ENCODE measurements around the gene IER5. TPM values are rescaled to one million over a fixed set of nuclear protein-coding genes. Genes with fewer than 3 reads are reported as not detected.
"Not testable (repeated sequence)": the region's sequence is repeated elsewhere in the genome, so short reads cannot be mapped to it uniquely, and the experiment has no call there.

Gene IER5
- total RNA-seq = 10 to 100 TPM; 37.2 to 38.0 TPM

GRCh38 chr1:181088079-181089016 is at the start of gene IER5:
Gene IER5 (plus strand): TSS chr1:181088700. CDS start chr1:181088903, 203 bp downstream.
- peak; percentile 97 for DNase-seq
- Mint-ChIP-seq H3K36me3 (ENCODE audit: low read depth) (peaks cover 39% of the 10 kb centered on the region), H3K4me3 (peak within 1 kb of the TSS; percentile 97), H3K27ac (peak within 1 kb of the TSS; percentile 97), H3K4me1 (ENCODE audit: low read depth) (peaks cover 53% of the 10 kb centered on the region), H3K27me3 (ENCODE audit: low read depth) (peaks cover 3% of the 10 kb centered on the region), H3K9me3 (ENCODE audit: insufficient read depth) (no peaks in the 10 kb centered on the region)
- ChIA-PET CTCF (interaction anchor here (0.8 to 19.0 kb wide), 6 partner anchors 9 to 206 kb away, joined by 3 to 395 read pairs (median 3); no protein-coding TSS in a partner anchor), POLR2A (interaction anchor here (0.6 to 4.6 kb wide), 24 partner anchors 9 to 1882 kb away, joined by 3 to 200 read pairs (median 4); partner anchors contain the start of genes MR1 and STX6)
- ATAC-seq = peak; percentile 80

GRCh38 chr1:181040284-181040865 is 48.1 kb upstream of the IER5 start:
- DNase-seq (no peak), ATAC-seq (no peak)
- ChIA-PET CTCF (interaction anchor here (0.6 to 13.3 kb wide), 3 partner anchors 19 to 102 kb away, joined by 3 to 206 read pairs (median 42); partner anchors contain the start of gene IER5), POLR2A (no interaction called here)
- Mint-ChIP-seq H3K4me3 (no peak overlapping the region), H3K4me1 (ENCODE audit: low read depth) (peaks cover 81% of the 10 kb centered on the region), H3K9me3 (ENCODE audit: insufficient read depth) (no peaks in the 10 kb centered on the region), H3K27me3 (ENCODE audit: low read depth) (no peaks in the 10 kb centered on the region), H3K27ac (no peak overlapping the region), H3K36me3 (ENCODE audit: low read depth) (peaks cover 43% of the 10 kb centered on the region)

- peak overlapping the region; percentile 69 for H3K27ac Mint-ChIP-seq
- no peaks in the 10 kb centered on the region for H3K27me3 Mint-ChIP-seq (ENCODE audit: low read depth)
- no peak for ATAC-seq
- H3K9me3 Mint-ChIP-seq (ENCODE audit: insufficient read depth) = no peaks in the 10 kb centered on the region
- H3K4me1 Mint-ChIP-seq (ENCODE audit: low read depth) = peaks cover 60% of the 10 kb centered on the region
- H3K4me3 Mint-ChIP-seq = no peak overlapping the region
- CTCF ChIA-PET = interaction anchor here (0.7 to 13.3 kb wide), 9 partner anchors 8 to 162 kb away, joined by 3 to 206 read pairs (median 3); partner anchors contain the start of gene MR1
- no peak for DNase-seq
- POLR2A ChIA-PET = interaction anchor here (0.6 to 3.6 kb wide), 9 partner anchors 10 to 449 kb away, joined by 3 to 23 read pairs (median 4); partner anchors contain the start of genes IER5 and MR1
- H3K36me3 Mint-ChIP-seq (ENCODE audit: low read depth) = peaks cover 42% of the 10 kb centered on the region
These were observed 45.2 kb upstream of the IER5 start for GRCh38 chr1:181043025-181043888.

- peaks cover 35% of the 10 kb centered on the region for H3K36me3 Mint-ChIP-seq (ENCODE audit: low read depth)
- ATAC-seq = peak; percentile 90
- peak overlapping the region; percentile 88 for H3K27ac Mint-ChIP-seq
- ChIA-PET CTCF (interaction anchor here (0.9 to 13.3 kb wide), 6 partner anchors 9 to 103 kb away, joined by 3 to 206 read pairs (median 3); no protein-coding TSS in a partner anchor), POLR2A (interaction anchor here (0.7 to 3.6 kb wide), 6 partner anchors 11 to 121 kb away, joined by 3 to 23 read pairs (median 3); partner anchors contain the start of genes IER5 and MR1)
- H3K4me1 Mint-ChIP-seq (ENCODE audit: low read depth) = peaks cover 56% of the 10 kb centered on the region
- H3K4me3 Mint-ChIP-seq = peak overlapping the region; percentile 26
- DNase-seq = peak; percentile 63
- H3K27me3 Mint-ChIP-seq (ENCODE audit: low read depth) = no peaks in the 10 kb centered on the region
- H3K9me3 Mint-ChIP-seq (ENCODE audit: insufficient read depth) = no peaks in the 10 kb centered on the region
These were observed 44.0 kb upstream of the IER5 start for GRCh38 chr1:181044449-181044966.

- CTCF ChIA-PET = interaction anchor here (1.1 kb wide), 1 partner anchor 97 kb away, joined by 3 read pairs; no protein-coding TSS in a partner anchor
- not testable (repeated sequence) for DNase-seq; H3K27me3 Mint-ChIP-seq (ENCODE audit: low read depth); H3K4me3 Mint-ChIP-seq; H3K27ac Mint-ChIP-seq; ATAC-seq; H3K9me3 Mint-ChIP-seq (ENCODE audit: insufficient read depth)
- Mint-ChIP-seq H3K36me3 (ENCODE audit: low read depth) (peaks cover 36% of the 10 kb centered on the region), H3K4me1 (ENCODE audit: low read depth) (peaks cover 46% of the 10 kb centered on the region)
- POLR2A ChIA-PET = interaction anchor here (1.2 to 3.6 kb wide), 2 partner anchors 12 to 44 kb away, joined by 3 to 23 read pairs; partner anchors contain the start of genes IER5 and MR1
These were observed 42.6 kb upstream of the IER5 start for GRCh38 chr1:181045946-181046345.

GRCh38 chr1:181049378-181049777 is 39.1 kb upstream of the IER5 start:
- H3K4me1 Mint-ChIP-seq (ENCODE audit: low read depth) = peaks cover 22% of the 10 kb centered on the region
- no peaks in the 10 kb centered on the region for H3K9me3 Mint-ChIP-seq (ENCODE audit: insufficient read depth)
- DNase-seq = no peak
- no peaks in the 10 kb centered on the region for H3K27me3 Mint-ChIP-seq (ENCODE audit: low read depth)
- ChIA-PET POLR2A (no interaction called here), CTCF (no interaction called here)
- H3K27ac Mint-ChIP-seq = no peak overlapping the region
- peaks cover 43% of the 10 kb centered on the region for H3K36me3 Mint-ChIP-seq (ENCODE audit: low read depth)
- no peak for ATAC-seq
- no peak overlapping the region for H3K4me3 Mint-ChIP-seq

GRCh38 chr1:181050922-181051321 is 37.6 kb upstream of the IER5 start:
- Mint-ChIP-seq H3K4me1 (ENCODE audit: low read depth) (peaks cover 11% of the 10 kb centered on the region), H3K27me3 (ENCODE audit: low read depth) (no peaks in the 10 kb centered on the region), H3K27ac (no peak overlapping the region), H3K36me3 (ENCODE audit: low read depth) (peaks cover 48% of the 10 kb centered on the region), H3K9me3 (ENCODE audit: insufficient read depth) (no peaks in the 10 kb centered on the region), H3K4me3 (no peak overlapping the region)
- ChIA-PET POLR2A (no interaction called here), CTCF (no interaction called here)
- ATAC-seq = no peak
- DNase-seq = no peak

- H3K27ac Mint-ChIP-seq = no peak overlapping the region
- ChIA-PET CTCF (interaction anchor here (1.3 to 2.5 kb wide), 2 partner anchors 19 to 27 kb away, joined by 4 to 13 read pairs; no protein-coding TSS in a partner anchor), POLR2A (interaction anchor here (0.9 kb wide), 1 partner anchor 33 kb away, joined by 3 read pairs; no protein-coding TSS in a partner anchor)
- DNase-seq (no peak), ATAC-seq (no peak)
- peaks cover 59% of the 10 kb centered on the region for H3K36me3 Mint-ChIP-seq (ENCODE audit: low read depth)
- no peaks in the 10 kb centered on the region for H3K27me3 Mint-ChIP-seq (ENCODE audit: low read depth)
- H3K4me1 Mint-ChIP-seq (ENCODE audit: low read depth) = no peaks in the 10 kb centered on the region
- peaks cover 7% of the 10 kb centered on the region for H3K9me3 Mint-ChIP-seq (ENCODE audit: insufficient read depth)
- H3K4me3 Mint-ChIP-seq = no peak overlapping the region
These were observed 31.9 kb upstream of the IER5 start for GRCh38 chr1:181056560-181056959.

GRCh38 chr1:181057079-181057478 is 31.4 kb upstream of the IER5 start:
- H3K4me1 Mint-ChIP-seq (ENCODE audit: low read depth) = peaks cover 5% of the 10 kb centered on the region
- POLR2A ChIA-PET = interaction anchor here (0.9 kb wide), 1 partner anchor 32 kb away, joined by 3 read pairs; no protein-coding TSS in a partner anchor
- H3K27ac Mint-ChIP-seq = no peak overlapping the region
- H3K36me3 Mint-ChIP-seq (ENCODE audit: low read depth) = peaks cover 59% of the 10 kb centered on the region
- peaks cover 7% of the 10 kb centered on the region for H3K9me3 Mint-ChIP-seq (ENCODE audit: insufficient read depth)
- CTCF ChIA-PET = interaction anchor here (1.3 kb wide), 1 partner anchor 27 kb away, joined by 4 read pairs; no protein-coding TSS in a partner anchor
- no peak for ATAC-seq
- H3K4me3 Mint-ChIP-seq = no peak overlapping the region
- DNase-seq = no peak
- no peaks in the 10 kb centered on the region for H3K27me3 Mint-ChIP-seq (ENCODE audit: low read depth)

GRCh38 chr1:181059435-181059834 is 29.1 kb upstream of the IER5 start:
- no peak overlapping the region for H3K27ac Mint-ChIP-seq
- no peak for DNase-seq
- ChIA-PET POLR2A (no interaction called here), CTCF (interaction anchor here (1.1 kb wide), 1 partner anchor 76 kb away, joined by 3 read pairs; no protein-coding TSS in a partner anchor)
- peaks cover 7% of the 10 kb centered on the region for H3K9me3 Mint-ChIP-seq (ENCODE audit: insufficient read depth)
- no peak overlapping the region for H3K4me3 Mint-ChIP-seq
- H3K36me3 Mint-ChIP-seq (ENCODE audit: low read depth) = peaks cover 47% of the 10 kb centered on the region
- H3K27me3 Mint-ChIP-seq (ENCODE audit: low read depth) = no peaks in the 10 kb centered on the region
- peaks cover 22% of the 10 kb centered on the region for H3K4me1 Mint-ChIP-seq (ENCODE audit: low read depth)
- ATAC-seq = no peak

Measured in activated CD8-positive, alpha-beta T cell treated with anti-CD3 and anti-CD28 coated beads, Interleukin-2, amount 10 ng/mL, durations not matched to agents 7 days and 5 days (primary cell).